Measurements from ENCODE around the gene ANKDD1B.

GRCh38 chr5:75616971-75617621, 5.8 kb downstream of the ANKDD1B start:
- TF ChIP-seq USF1 (IDR thresholded peaks at IDR 0.05) (no peak), FOXM1 (IDR thresholded peaks at IDR 0.05; ENCODE audit: borderline replicate concordance, low read depth) (no peak), TAF1 (IDR thresholded peaks at IDR 0.05; ENCODE audit: low read depth) (no peak), REST (IDR thresholded peaks at IDR 0.05; ENCODE audit: low read depth) (no peak), MAX (IDR thresholded peaks at IDR 0.05) (no peak), EP300 (IDR thresholded peaks at IDR 0.05; ENCODE audit: borderline replicate concordance) (no peak), CREB1 (IDR thresholded peaks at IDR 0.05; ENCODE audit: low read depth) (no peak), YY1 (IDR thresholded peaks at IDR 0.05; ENCODE audit: low read depth) (no peak), RAD21 (IDR thresholded peaks at IDR 0.05; ENCODE audit: low read depth) (no peak)

Data from Ishikawa (cell line).